Neural cell (in vitro differentiated cells): ENCODE measurements around the gene SLC44A1.

ENCODE experiments used
- SMC3 ChIP-seq: fragments of 450-650 bp; conservative IDR thresholded peaks from 2 replicates; pipeline ENCODE4 v1.6.1; 2014; ENCODE audit warnings: antibody characterized with exemption, mild to moderate bottlenecking, moderate library complexity; ENCODE audit not compliant: poor library complexity
- TAF1 ChIP-seq: IDR thresholded peaks from 2 replicates; pipeline ENCODE4 v1.6.1; 2012; ENCODE audit warnings: low read depth
- TF ChIP-seq, protein P1 (sequence below): fragments of 450-650 bp; IDR thresholded peaks from 2 replicates; pipeline ENCODE4 v1.5.1; 2014; ENCODE audit warnings: antibody characterized with exemption, mild to moderate bottlenecking, moderate library complexity; ENCODE audit not compliant: poor library complexity, severe bottlenecking

DNA sequence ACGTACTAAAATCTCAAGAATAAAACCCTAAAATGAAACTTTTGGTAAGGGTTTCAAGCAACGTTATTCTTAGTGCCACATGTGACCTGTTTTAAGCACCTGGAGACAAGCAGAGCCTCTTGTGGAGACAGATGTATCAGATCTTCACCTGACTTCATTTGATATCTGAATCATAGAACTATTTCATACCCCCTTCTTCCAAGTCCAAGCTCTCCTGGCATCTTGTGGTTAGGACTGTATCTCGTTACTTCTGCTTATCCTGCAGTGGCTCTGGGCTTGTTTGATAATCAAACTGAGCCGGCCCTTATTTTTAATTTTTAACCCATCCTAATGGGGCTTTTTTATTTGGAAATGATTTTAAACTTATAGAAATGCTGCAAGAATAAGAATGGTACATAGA is 192.3 kb downstream of the SLC44A1 start:
- TF ChIP-seq, protein P1, sequence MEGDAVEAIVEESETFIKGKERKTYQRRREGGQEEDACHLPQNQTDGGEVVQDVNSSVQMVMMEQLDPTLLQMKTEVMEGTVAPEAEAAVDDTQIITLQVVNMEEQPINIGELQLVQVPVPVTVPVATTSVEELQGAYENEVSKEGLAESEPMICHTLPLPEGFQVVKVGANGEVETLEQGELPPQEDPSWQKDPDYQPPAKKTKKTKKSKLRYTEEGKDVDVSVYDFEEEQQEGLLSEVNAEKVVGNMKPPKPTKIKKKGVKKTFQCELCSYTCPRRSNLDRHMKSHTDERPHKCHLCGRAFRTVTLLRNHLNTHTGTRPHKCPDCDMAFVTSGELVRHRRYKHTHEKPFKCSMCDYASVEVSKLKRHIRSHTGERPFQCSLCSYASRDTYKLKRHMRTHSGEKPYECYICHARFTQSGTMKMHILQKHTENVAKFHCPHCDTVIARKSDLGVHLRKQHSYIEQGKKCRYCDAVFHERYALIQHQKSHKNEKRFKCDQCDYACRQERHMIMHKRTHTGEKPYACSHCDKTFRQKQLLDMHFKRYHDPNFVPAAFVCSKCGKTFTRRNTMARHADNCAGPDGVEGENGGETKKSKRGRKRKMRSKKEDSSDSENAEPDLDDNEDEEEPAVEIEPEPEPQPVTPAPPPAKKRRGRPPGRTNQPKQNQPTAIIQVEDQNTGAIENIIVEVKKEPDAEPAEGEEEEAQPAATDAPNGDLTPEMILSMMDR: no peak
- no peak for TF ChIP-seq TAF1
- no peak for TF ChIP-seq SMC3
